Caco-2 (cell line): ENCODE results near the gene LRRC56. TPM values are rescaled to one million over a fixed set of nuclear protein-coding genes. Genes with fewer than 3 reads are reported as not detected.

Source experiments
- BruUV-seq: library from RNA; stranded (reverse); fragments of 400-500 nt; replicated peaks from 2 replicates; lab custom pipeline; 2021; lab: Mats Ljungman, UMichigan
- CTCF ChIA-PET: fragments of 300-600 bp; sonication (Branson Sonifier 250); formaldehyde crosslinking; loops from one replicate; lab custom pipeline; 2022; ENCODE audit warnings: antibody characterized with exemption; lab: Charles Lee
- POLR2A ChIA-PET: fragments of 300-600 bp; sonication (Branson Sonifier 250); formaldehyde crosslinking; loops from one replicate; lab custom pipeline; 2022; ENCODE audit warnings: antibody characterized with exemption; lab: Charles Lee
- DNase-seq, 2 experiments: peaks; one replicate each; pipeline versions ENCODE4 v3.0.0 to v3.0.0-alpha.2; 2020 to 2022
- H3K27me3 ChIP-seq: replicated peaks from 2 replicates; pipeline ENCODE4 v1.6.0; 2011; ENCODE audit warnings: low read length; ENCODE audit not compliant: control insufficient read depth, insufficient read depth
- H3K36me3 ChIP-seq: 2 replicates; pipeline ENCODE4 v1.5.1; 2011; ENCODE audit warnings: low read length; ENCODE audit not compliant: control insufficient read depth, insufficient read depth
- H3K4me1 ChIP-seq: fragments of 250-450 bp; sonication (Bioruptor Pico); 2 replicates; pipeline ENCODE4 v1.5.1; 2020; ENCODE audit warnings: mild to moderate bottlenecking
- H3K4me3 ChIP-seq: 2 replicates; pipeline ENCODE4 v1.5.1; 2011; ENCODE audit warnings: low read depth, mild to moderate bottlenecking, control low read depth, low read length
- H3K9me3 ChIP-seq: fragments of 250-450 bp; sonication (Bioruptor Pico); 2 replicates; pipeline ENCODE4 v1.5.1; 2020; ENCODE audit warnings: mild to moderate bottlenecking, moderate library complexity
- H3K27ac Mint-ChIP-seq: one replicate; pipeline ENCODE4 v1.8.0; 2022; ENCODE audit warnings: mixed read lengths; ENCODE audit not compliant: unreplicated experiment
- H3K27me3 Mint-ChIP-seq: one replicate; pipeline ENCODE4 v1.8.0; 2022; ENCODE audit warnings: mixed read lengths; ENCODE audit not compliant: insufficient read depth, unreplicated experiment
- H3K36me3 Mint-ChIP-seq: one replicate; pipeline ENCODE4 v1.8.0; 2022; ENCODE audit warnings: mild to moderate bottlenecking, mixed read lengths; ENCODE audit not compliant: insufficient read depth, unreplicated experiment
- H3K4me1 Mint-ChIP-seq: one replicate; pipeline ENCODE4 v1.8.0; 2022; ENCODE audit warnings: low read depth, mixed read lengths; ENCODE audit not compliant: unreplicated experiment
- H3K4me3 Mint-ChIP-seq: one replicate; pipeline ENCODE4 v1.8.0; 2022; ENCODE audit warnings: mild to moderate bottlenecking, moderate library complexity, mixed read lengths; ENCODE audit not compliant: unreplicated experiment
- H3K9me3 Mint-ChIP-seq: one replicate; pipeline ENCODE4 v1.8.0; 2022; ENCODE audit warnings: mixed read lengths; ENCODE audit not compliant: unreplicated experiment
- CTCF ChIP-seq, 2 experiments: fragments of 200-600 bp in 1 of 2; IDR thresholded peaks; 1 replicate in 1 of 2; 2 replicates in 1 of 2; pipeline versions ENCODE4 v1.5.1 to v1.8.0; 2011 to 2022; ENCODE audit warnings: antibody characterized with exemption in 1 of 2, control low read depth in 1 of 2, inconsistent platforms in 1 of 2, low read depth in 1 of 2, low read length in 1 of 2, mild to moderate bottlenecking in 1 of 2, moderate library complexity in 1 of 2; ENCODE audit not compliant: insufficient read depth in 1 of 2, severe bottlenecking in 1 of 2, unreplicated experiment in 1 of 2
- intact Hi-C: fragments of 100-400 bp; cut with micrococcal nuclease; formaldehyde crosslinking; loops from one replicate; pipeline ENCODE4 v1.10.0; 2022; ENCODE audit not compliant: unreplicated experiment
- total RNA-seq: library from RNA; stranded (reverse); gene quantifications from 2 replicates; pipeline ENCODE4 v1.2.3, GENCODE V29; 2022

Gene LRRC56
- total RNA-seq, 1 experiment from 2014 or later, result 4.4 TPM

- peak in 1 of 2 experiments; percentile 38 for DNase-seq
- Histone ChIP-seq H3K36me3 (peaks cover 3% of the 10 kb centered on the region), H3K4me1 (peaks cover 1% of the 10 kb centered on the region; the same call in 1 of the 2 replicates), H3K4me3 (no peak overlapping the region), H3K9me3 (no peaks in the 10 kb centered on the region), H3K27me3 (no peaks in the 10 kb centered on the region)
- TF ChIP-seq CTCF (IDR thresholded peaks at IDR 0.05; ENCODE audit: insufficient read depth in 1 of 2, low read depth in 1 of 2, low read length in 1 of 2, severe bottlenecking in 1 of 2, unreplicated experiment in 1 of 2), result no peak
- BruUV-seq, result no TSS peak
- Mint-ChIP-seq H3K36me3 (peaks cover 55% of the 10 kb centered on the region), H3K9me3 (no peaks in the 10 kb centered on the region), H3K4me1 (no peaks in the 10 kb centered on the region), H3K27ac (no peak overlapping the region), H3K27me3 (no peaks in the 10 kb centered on the region), H3K4me3 (no peak overlapping the region)
- intact Hi-C loops, result no loop called here
- POLR2A ChIA-PET, result no interaction called here
- CTCF ChIA-PET, result interaction anchor here (0.7 kb wide), 1 partner anchor 254 kb away, joined by 3 read pairs; no protein-coding TSS in a partner anchor
Measured at GRCh38 chr11:532527-532985, 4.8 kb upstream of the LRRC56 start.

GRCh38 chr11:532986-533585 lies 4.2 kb upstream of the LRRC56 start:
- no peak overlapping the region for H3K4me3 Mint-ChIP-seq
- H3K36me3 Mint-ChIP-seq, result peaks cover 59% of the 10 kb centered on the region
- CTCF ChIA-PET, result interaction anchor here (0.5 to 0.7 kb wide), 2 partner anchors 92 to 253 kb away, joined by 3 read pairs; no protein-coding TSS in a partner anchor
- H3K27me3 ChIP-seq, result no peaks in the 10 kb centered on the region
- POLR2A ChIA-PET, result no interaction called here
- H3K4me1 Mint-ChIP-seq, result no peaks in the 10 kb centered on the region
- H3K4me1 ChIP-seq, result peaks cover 6% of the 10 kb centered on the region; the same call in 1 of the 2 replicates
- no peak overlapping the region for H3K4me3 ChIP-seq
- no peak for DNase-seq
- no peaks in the 10 kb centered on the region for H3K9me3 Mint-ChIP-seq
- no peak for TF ChIP-seq CTCF (IDR thresholded peaks at IDR 0.05; ENCODE audit: insufficient read depth in 1 of 2, low read depth in 1 of 2, low read length in 1 of 2, severe bottlenecking in 1 of 2, unreplicated experiment in 1 of 2)
- intact Hi-C loops, result no loop called here
- H3K27me3 Mint-ChIP-seq, result no peaks in the 10 kb centered on the region
- H3K27ac Mint-ChIP-seq, result no peak overlapping the region
- H3K36me3 ChIP-seq, result peaks cover 3% of the 10 kb centered on the region
- H3K9me3 ChIP-seq, result no peaks in the 10 kb centered on the region
- no TSS peak for BruUV-seq

GRCh38 chr11:533586-534395 lies 3.5 kb upstream of the LRRC56 start:
- intact Hi-C loops, result no loop called here
- CTCF ChIA-PET, result interaction anchor here (0.5 kb wide), 1 partner anchor 92 kb away, joined by 3 read pairs; no protein-coding TSS in a partner anchor
- no peak overlapping the region for H3K27ac Mint-ChIP-seq

More at GRCh38 chr11:533586-534395, 3.5 kb upstream of the LRRC56 start:
- no peaks in the 10 kb centered on the region for H3K9me3 Mint-ChIP-seq
- peaks cover 9% of the 10 kb centered on the region; the same call in 1 of the 2 replicates for H3K4me1 ChIP-seq
- peaks cover 53% of the 10 kb centered on the region for H3K36me3 Mint-ChIP-seq
- H3K27me3 ChIP-seq, result no peaks in the 10 kb centered on the region
- POLR2A ChIA-PET, result no interaction called here
- H3K36me3 ChIP-seq, result peaks cover 3% of the 10 kb centered on the region
- TF ChIP-seq CTCF (IDR thresholded peaks at IDR 0.05; ENCODE audit: insufficient read depth in 1 of 2, low read depth in 1 of 2, low read length in 1 of 2, severe bottlenecking in 1 of 2, unreplicated experiment in 1 of 2), result no peak
- DNase-seq, result peak in 1 of 2 experiments; percentile 39
- no peaks in the 10 kb centered on the region for H3K9me3 ChIP-seq
- H3K4me3 Mint-ChIP-seq, result peak overlapping the region; percentile 77
- peak overlapping the region; percentile 66 for H3K4me3 ChIP-seq
- BruUV-seq, result TSS peak; percentile 56
- H3K4me1 Mint-ChIP-seq, result no peaks in the 10 kb centered on the region
- no peaks in the 10 kb centered on the region for H3K27me3 Mint-ChIP-seq
